UCSD-AML1 (cell line): ENCODE measurements around the gene LENG1.

Experiments
- DNase-seq: peaks from one replicate; lab custom pipeline; 2025; ENCODE audit not compliant: unreplicated experiment; lab: John Stamatoyannopoulos, UW

The LENG1 gene

GRCh38 chr19:54142166-54142780 lies 17.2 kb downstream of the LENG1 start:
- DNase-seq, result no peak

- DNase-seq, result no peak
Measured at GRCh38 chr19:54141356-54141755, 18.2 kb downstream of the LENG1 start.

DNA sequence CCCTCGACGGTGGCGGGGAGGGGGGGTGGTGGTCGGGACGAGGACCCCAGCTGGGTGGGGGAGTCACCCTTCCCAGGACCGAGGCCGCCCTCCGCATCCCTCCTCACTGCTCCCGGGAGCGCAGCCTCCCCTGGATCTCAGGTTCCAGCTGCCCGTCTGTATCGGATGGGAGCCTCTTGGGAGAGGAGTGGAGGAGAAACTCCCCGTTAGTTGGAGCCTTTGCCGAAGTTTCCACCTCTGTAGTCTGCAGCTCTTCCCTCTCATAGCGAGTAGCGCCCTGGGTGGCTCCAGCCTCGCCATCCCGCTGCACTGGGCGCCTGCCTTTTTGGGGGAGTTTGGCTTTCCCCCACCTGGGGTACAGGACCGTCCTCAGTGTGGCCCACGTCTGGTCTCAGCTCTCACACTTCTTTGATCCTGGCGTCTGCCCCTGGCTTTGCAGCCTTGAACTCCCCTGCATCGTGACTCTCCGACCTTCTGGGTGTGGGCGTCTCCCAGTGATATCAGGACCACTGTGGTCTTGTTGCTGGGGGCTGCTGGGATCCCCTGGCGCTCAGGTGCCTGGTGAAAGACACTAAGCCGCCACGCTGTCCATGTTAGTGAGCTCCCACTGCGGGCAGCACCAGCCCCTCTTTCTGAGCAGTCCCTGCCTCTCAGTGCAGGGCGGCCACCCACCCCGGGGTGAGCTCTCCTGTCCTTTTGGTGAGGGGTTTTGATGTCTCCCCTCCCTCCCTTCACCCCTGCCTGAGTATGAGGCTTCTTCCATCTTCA lies 20.8 kb downstream of the LENG1 start:
- DNase-seq, result no peak

GRCh38 chr19:54137699-54138488 lies 21.6 kb downstream of the LENG1 start, which contains the start of gene CNOT3:
Gene CNOT3 (plus strand): TSS chr19:54137762. CDS start chr19:54142979, 5,217 bp downstream.
- no peak for DNase-seq

GRCh38 chr19:54136864-54137698 lies 22.4 kb downstream of the LENG1 start:
- peak; percentile 100 for DNase-seq

DNA sequence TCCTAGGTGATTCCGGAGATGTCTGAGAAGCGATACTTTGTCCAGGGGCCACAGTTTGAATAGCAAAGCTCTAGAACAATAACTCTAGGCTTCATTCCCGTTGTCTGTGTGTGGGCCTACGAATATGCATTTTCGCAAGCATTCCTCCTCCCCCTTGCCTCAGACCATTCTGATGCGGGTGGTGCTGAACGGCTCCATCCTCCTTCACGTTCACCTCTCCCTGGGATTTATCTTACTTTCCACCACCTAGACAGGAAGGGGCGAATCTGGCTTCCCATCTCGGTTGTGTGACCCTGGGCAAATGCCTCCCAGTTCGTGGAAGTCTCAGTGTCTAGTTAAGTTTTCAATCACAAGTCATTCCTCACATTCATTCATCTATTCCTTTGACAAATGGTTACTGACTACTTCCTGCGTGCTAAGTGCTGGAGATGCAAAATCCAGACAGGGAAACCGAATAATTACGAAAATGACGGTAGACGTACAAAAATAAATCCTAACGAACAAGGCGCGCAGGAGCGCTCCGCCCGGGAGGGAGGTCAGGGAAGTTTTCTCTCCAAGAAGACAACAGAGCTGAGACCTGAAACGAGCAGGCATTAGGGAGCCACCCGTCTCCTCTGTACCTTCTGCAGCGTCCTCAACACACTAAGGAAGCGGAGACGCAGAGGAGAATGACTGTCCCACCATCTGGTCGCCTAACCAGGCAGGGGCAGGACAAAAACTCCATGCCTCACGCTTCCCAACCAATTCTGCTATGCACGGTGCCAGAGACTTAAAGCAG lies 23.2 kb downstream of the LENG1 start:
- DNase-seq, result no peak

- DNase-seq, result no peak
Measured at GRCh38 chr19:54133957-54134590, 25.4 kb downstream of the LENG1 start.

GRCh38 chr19:54133312-54133956 lies 26.1 kb downstream of the LENG1 start:
- DNase-seq, result no peak

- no peak for DNase-seq
Measured at GRCh38 chr19:54129617-54129996, 29.9 kb downstream of the LENG1 start.

- DNase-seq, result no peak
Measured at GRCh38 chr19:54128796-54129616, 30.5 kb downstream of the LENG1 start.

- no peak for DNase-seq
Measured at GRCh38 chr19:54128441-54128725, 31.1 kb downstream of the LENG1 start.

GRCh38 chr19:54127688-54128440 lies 31.7 kb downstream of the LENG1 start:
- DNase-seq, result no peak

DNA sequence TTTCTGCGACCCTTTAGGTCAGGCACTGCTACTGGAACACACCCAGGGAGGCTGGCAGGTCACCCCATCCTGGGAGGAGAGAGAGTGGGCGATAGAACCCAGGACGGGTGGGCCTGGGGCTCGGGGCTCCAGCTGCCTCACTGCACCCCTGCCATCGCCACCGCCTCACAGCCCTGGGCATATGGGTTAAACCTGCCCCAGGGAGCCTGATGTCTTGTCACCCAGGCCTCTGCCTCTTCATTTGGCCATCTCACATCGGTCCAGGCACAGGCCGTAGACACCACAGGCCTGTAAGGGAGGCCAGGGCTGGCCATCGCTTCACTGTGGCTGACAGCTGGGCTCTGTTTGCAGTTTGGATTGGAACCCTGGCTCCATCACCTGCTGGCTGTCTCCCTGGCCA lies 33.8 kb downstream of the LENG1 start:
- DNase-seq, result no peak

DNA sequence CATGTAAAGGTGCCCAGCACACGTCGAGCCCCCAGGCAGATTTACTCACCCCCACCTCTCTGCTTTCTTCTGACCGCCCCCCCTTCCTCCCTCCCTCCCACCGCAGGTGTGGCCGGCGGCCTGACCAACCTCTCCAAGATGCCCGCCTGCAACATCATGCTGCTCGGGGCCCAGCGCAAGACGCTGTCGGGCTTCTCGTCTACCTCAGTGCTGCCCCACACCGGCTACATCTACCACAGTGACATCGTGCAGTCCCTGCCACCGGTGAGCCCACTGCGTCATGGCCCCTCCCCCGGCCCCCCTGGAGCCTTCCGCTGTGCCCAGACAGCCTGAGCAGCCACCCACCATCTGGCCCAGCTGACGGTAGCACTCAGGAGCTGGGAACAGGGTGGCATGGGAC lies 35.1 kb downstream of the LENG1 start:
- no peak for DNase-seq

DNA sequence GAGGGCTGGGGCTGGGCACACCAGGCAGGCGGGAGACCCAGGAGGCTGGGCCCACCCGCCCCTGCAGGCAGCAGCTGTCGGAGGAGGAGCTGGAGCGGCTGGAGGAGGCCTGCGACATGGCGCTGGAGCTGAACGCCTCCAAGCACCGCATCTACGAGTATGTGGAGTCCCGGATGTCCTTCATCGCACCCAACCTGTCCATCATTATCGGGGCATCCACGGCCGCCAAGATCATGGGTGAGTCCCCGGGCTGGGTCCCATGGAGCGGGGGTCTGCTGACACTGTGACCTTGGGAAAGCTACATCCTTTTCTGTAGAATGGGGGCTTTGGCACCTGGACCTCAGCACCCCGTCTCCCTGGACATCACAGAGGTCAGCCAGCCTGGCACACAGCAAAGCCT lies 35.8 kb downstream of the LENG1 start:
- DNase-seq, result no peak

DNA sequence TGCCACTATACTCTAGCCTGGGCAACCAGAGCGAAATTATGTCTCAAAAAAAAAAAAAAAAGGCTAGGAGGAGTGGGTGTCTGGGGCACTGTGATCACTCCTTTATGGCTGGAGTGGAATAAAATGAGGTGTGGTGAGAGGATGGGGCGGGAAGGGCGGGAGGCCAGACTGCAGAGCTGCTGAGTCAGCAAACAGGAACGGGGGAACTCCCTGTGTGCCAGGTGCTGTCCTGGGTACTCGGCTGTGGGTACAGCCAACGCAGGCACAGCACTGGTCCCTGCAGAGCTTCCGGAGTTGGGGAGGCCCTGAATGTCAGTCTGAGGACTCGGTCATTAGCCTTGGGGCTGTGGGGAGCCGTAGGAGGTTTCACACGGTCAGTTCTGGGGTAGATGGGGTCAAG lies 38.3 kb downstream of the LENG1 start:
- DNase-seq, result no peak

GRCh38 chr19:54115109-54116063 lies 44.1 kb downstream of the LENG1 start, which contains the start of the genes PRPF31 and TFPT:
Gene PRPF31 (plus strand): TSS chr19:54115754. CDS start chr19:54118279, 2,525 bp downstream.
Gene TFPT (minus strand): TSS chr19:54115657. CDS start chr19:54115269, 388 bp downstream.
- DNase-seq, result peak; percentile 96
